Fibroblast of the aortic adventitia (primary cell): ENCODE results near the gene SDK2. TPM values are rescaled to one million over a fixed set of nuclear protein-coding genes. Genes with fewer than 3 reads are reported as not detected.

ENCODE experiments used
- DNase-seq: peaks from one replicate; pipeline ENCODE4 v3.0.0-alpha.2; 2010; ENCODE audit warnings: low read depth
- H3K4me3 ChIP-seq: 2 replicates; pipeline ENCODE4 v1.5.1; 2011; ENCODE audit warnings: low read depth, mild to moderate bottlenecking, control low read depth, low read length, moderate library complexity
- total RNA-seq: library from RNA; depleted of rRNA; stranded (reverse); fragments of >200 nt; gene quantifications from 2 replicates; pipeline ENCODE4 v1.2.3, GENCODE V29; 2012; ENCODE audit warnings: low replicate concordance
- TF ChIP-seq, protein P1 (sequence below): IDR thresholded peaks from 2 replicates; pipeline ENCODE4 v1.5.1; 2011; ENCODE audit warnings: mild to moderate bottlenecking, low read length, control low read depth, inconsistent platforms; ENCODE audit not compliant: insufficient read depth

The SDK2 gene
- total RNA-seq, 1 donor: not detected

DNA sequence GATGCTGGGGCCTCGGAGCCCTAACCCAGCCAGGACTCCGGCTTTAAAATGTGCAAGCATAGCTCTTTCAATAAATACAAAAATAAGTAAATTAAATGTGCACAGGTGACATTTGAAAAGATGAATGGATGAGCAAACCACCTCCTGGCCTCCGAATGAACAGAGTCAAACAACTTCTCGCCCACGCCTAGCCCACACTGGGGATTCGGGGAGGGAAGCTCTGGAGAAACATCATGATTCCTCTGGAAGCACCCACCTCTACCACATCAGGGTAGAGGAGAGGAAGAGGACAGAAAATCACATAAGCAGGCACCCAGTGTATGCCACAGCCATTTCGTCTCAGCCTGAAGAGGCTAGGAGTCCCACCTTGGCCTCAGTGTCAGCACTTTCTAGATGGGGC, 105.8 kb downstream of the SDK2 start:
- H3K4me3 ChIP-seq: no peak overlapping the region
- TF ChIP-seq, protein P1, sequence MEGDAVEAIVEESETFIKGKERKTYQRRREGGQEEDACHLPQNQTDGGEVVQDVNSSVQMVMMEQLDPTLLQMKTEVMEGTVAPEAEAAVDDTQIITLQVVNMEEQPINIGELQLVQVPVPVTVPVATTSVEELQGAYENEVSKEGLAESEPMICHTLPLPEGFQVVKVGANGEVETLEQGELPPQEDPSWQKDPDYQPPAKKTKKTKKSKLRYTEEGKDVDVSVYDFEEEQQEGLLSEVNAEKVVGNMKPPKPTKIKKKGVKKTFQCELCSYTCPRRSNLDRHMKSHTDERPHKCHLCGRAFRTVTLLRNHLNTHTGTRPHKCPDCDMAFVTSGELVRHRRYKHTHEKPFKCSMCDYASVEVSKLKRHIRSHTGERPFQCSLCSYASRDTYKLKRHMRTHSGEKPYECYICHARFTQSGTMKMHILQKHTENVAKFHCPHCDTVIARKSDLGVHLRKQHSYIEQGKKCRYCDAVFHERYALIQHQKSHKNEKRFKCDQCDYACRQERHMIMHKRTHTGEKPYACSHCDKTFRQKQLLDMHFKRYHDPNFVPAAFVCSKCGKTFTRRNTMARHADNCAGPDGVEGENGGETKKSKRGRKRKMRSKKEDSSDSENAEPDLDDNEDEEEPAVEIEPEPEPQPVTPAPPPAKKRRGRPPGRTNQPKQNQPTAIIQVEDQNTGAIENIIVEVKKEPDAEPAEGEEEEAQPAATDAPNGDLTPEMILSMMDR: no peak
- no peak for DNase-seq

DNA sequence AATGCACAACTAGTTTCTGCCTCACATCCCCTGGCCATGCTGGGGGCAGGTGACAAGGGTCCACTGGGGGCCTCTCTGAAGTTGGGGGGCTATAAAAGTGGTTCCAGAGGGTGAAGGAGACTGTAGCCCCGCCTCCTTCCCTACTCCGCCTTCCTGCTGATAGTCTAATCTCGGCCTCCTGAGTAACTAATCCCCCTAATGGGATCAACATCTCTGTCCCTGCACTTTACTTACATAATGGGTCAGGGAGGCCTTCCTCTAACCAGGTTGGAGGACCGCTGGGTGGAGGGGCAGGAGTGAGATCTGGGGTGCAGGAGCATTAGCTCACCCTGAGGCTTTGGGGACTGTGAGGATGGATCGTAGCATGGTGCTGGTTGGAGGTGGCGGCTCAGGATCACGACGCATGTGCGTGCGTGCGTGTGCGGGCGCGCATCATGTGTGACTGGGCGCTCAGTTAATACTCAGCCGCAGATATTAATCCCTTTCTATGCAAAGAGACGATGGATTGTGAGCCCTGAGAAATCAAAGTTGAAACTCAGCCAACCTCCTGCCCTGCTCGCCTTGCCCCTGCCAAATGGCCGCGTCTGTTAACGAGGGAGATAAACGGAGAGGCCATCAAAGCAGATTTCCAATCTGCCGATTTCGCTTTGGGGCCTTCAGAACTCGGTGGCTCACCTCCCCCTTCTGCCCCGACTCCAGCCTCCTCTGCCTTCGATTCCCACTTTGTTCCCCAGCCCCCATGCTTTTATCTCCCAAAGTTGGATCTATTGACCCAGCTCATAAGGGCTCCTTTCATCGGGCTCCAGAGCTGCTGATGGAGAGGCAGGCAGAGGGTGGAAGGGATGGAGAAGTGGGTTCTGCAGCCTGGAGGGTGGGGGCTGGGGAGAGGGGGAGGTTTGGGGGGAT, 107.3 kb downstream of the SDK2 start:
- no peak overlapping the region for H3K4me3 ChIP-seq
- no peak for DNase-seq
- TF ChIP-seq, protein P1: no peak

DNA sequence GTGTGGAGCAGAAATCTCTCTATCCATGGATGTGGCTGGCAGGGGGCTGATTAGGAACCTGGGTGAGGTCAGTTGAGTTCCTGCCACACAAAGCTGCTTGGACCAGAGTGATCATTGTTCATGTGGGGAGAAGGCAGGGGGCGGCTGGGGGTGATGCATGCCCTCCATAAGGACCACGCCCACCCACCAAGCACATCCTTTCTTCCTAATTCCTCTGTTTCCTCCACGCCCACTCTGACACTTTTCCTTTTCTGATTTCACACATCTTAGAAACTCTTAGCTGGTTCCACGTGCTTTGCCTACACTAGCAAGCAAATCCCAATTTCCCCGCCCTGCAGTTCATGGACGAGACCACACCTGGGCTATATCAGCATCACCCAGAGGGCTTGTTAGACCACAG, 108.5 kb downstream of the SDK2 start:
- TF ChIP-seq, protein P1: no peak
- DNase-seq: no peak
- no peak overlapping the region for H3K4me3 ChIP-seq

DNA sequence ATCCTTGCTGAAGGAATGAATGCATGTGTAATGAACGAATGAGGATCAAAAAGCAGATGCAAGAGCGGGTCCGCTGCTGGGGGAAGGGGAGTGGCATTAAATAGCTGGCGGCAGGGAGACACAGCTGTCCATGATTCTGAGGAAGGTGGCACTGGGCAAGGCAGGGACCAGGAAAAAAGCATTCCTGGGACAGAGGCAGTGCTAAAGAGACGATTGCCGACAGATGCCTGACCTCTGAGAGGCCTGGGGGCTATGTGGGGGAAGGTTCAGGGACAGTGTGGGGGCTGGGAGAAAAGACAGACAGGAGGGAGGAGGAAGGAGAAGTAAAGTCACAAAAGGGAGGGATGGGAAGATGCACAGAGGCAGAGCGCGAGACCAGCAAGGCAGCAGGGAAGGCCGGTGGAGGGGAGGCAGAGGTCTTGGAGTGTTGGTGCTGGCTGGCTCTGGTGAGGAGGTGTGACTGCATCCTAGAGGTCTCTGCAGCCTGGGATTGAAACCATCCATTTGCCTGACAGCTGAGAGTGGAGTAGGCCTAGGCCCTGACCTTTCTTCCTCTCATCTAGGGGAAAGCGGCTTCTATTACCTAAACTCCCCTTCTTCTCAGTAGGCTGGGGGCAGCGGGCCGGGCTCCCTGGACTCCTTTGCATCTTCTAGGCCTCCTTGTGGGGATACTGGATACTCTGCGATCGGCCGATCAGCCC, 109.9 kb downstream of the SDK2 start:
- TF ChIP-seq, protein P1: no peak
- no peak overlapping the region for H3K4me3 ChIP-seq
- DNase-seq: no peak

DNA sequence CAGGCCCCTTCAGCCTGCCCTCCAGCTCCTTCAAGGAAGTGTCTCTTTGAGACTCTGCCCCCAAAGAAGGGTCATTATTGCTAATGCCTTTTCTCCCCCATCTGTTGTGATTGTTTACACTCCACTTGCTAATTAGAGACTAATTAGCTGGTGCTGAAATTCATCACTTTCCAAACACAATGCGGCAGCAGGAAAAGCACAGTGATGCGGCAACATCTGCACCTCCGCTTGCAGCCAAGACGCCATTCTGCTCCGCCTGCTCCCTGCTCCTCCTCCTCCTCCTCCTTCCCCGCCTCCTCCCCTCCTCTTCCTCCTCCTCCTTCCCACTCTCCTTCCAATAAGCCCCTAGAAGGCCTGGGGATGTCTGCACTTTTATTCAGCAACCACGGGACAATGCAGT, 110.5 kb downstream of the SDK2 start:
- DNase-seq: no peak
- TF ChIP-seq, protein P1: no peak
- H3K4me3 ChIP-seq: no peak overlapping the region

DNA sequence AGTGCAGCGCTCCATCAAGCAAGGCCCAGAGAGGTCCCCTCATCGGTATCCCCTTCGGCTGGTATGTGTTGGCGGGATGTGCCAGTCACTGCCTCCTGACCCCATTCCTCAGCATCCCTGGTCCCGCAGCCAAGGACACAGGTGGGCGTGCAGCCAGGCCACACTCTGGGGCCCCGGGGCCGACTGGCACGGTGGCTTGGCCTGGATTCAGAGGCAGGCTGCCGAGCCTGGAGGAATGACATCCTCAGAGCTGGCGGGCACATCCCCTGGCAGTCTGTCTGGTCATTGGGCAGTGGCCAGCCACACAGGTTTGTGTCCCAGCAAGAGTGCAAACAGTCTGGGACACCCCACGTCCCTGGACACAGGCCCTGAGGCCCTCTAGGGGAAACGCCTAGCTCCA, 111.1 kb downstream of the SDK2 start:
- TF ChIP-seq, protein P1: no peak
- H3K4me3 ChIP-seq: no peak overlapping the region
- DNase-seq: no peak
